Measurements from ENCODE around the gene RIF1. TPM values are rescaled to one million over a fixed set of nuclear protein-coding genes. Genes with fewer than 3 reads are reported as not detected.
A peak's percentile ranks its signal among the peaks of the same experiment; 100 is the strongest.

RIF1 gene
- total and polyA plus RNA-seq, 10 donors, result 3.4 to 47.5 (median 40.2) TPM

DNA sequence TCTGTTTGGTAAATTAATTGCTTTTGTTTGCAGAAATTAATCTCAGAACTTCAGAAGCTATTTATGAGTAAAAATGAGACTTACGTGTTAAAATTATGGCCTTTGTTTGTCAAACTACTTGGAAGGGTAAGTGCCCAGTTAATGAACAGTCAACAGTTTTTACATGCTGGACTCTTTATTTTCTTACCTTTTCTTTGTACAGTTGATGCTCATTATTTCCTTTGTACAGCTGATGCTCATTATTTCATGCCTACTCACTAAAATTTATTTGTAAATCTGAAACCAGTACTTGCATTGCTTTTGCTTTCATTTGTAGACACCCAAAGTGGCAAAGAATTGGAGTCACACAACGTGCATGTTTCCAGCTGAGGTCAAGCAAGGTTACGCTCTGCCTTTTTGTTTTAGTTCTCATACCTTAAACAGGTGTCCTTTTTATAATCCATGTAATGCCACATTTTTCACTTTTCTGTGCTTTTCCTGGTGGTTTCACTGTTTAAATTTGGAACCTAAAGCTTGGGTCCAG lies 13.3 kb downstream of the RIF1 start:
- intact Hi-C loops (cut with DNase I; ENCODE audit: low total_unique reads), result no loop called here
- no peak overlapping the region for H3K27ac ChIP-seq
- H3K4me3 ChIP-seq, result no peak overlapping the region
- peaks cover 0 to 24% (median 0%) of the 10 kb centered on the region in 6 donors for H3K4me1 ChIP-seq
- no peaks in the 10 kb centered on the region for H3K9me3 ChIP-seq
- H3K27me3 ChIP-seq (replicated peaks in 1 of 7), result no peaks in the 10 kb centered on the region
- TF ChIP-seq, protein P1, sequence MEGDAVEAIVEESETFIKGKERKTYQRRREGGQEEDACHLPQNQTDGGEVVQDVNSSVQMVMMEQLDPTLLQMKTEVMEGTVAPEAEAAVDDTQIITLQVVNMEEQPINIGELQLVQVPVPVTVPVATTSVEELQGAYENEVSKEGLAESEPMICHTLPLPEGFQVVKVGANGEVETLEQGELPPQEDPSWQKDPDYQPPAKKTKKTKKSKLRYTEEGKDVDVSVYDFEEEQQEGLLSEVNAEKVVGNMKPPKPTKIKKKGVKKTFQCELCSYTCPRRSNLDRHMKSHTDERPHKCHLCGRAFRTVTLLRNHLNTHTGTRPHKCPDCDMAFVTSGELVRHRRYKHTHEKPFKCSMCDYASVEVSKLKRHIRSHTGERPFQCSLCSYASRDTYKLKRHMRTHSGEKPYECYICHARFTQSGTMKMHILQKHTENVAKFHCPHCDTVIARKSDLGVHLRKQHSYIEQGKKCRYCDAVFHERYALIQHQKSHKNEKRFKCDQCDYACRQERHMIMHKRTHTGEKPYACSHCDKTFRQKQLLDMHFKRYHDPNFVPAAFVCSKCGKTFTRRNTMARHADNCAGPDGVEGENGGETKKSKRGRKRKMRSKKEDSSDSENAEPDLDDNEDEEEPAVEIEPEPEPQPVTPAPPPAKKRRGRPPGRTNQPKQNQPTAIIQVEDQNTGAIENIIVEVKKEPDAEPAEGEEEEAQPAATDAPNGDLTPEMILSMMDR (IDR thresholded peaks at IDR 0.05 in 8 of 11, conservative IDR thresholded peaks at IDR 0.05 in 3 of 11), result no peak
- TF ChIP-seq POLR2AphosphoS5 (IDR thresholded peaks at IDR 0.05), result no peak
- no peak for TF ChIP-seq POLR2A (IDR thresholded peaks at IDR 0.05)
- H3K36me3 ChIP-seq, result peaks cover 2 to 99% (median 60%) of the 10 kb centered on the region in 6 donors
- 67 to 83% (median 81%) methylated on average over 3 of the region's 3 CpGs for WGBS, 5 donors
- no peak for DNase-seq

DNA sequence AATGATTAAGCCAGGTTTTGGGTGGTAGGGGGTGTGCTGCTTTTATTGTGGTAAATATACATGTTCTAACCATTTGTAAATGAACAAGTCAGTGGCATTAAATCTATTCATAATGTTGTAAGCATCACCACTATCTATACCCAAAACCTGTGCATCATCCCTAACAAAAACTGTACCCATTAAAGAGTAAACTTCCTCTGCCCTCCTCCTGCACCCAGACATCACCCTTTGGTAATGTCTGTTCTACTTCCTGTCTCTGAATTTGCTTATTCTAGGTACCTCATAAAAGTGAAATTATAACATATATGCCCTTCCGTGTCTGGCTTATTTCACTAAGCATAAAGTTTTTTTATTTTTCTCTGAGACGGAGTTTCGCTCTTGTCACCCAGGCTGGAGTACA lies 14.1 kb downstream of the RIF1 start:
- intact Hi-C loops (cut with DNase I; ENCODE audit: low total_unique reads), result no loop called here
- H3K9me3 ChIP-seq, result no peaks in the 10 kb centered on the region
- H3K4me1 ChIP-seq, result peaks cover 0 to 24% (median 0%) of the 10 kb centered on the region in 6 donors
- no peak overlapping the region for H3K4me3 ChIP-seq
- no peaks in the 10 kb centered on the region for H3K27me3 ChIP-seq (replicated peaks in 1 of 7)
- H3K27ac ChIP-seq, result no peak overlapping the region
- 80 to 89% (median 86%) methylated on average over 3 of the region's 3 CpGs for WGBS, 5 donors
- DNase-seq, result no peak
- peaks cover 2 to 98% (median 59%) of the 10 kb centered on the region in 6 donors for H3K36me3 ChIP-seq
- no peak for TF ChIP-seq POLR2A (IDR thresholded peaks at IDR 0.05)

DNA sequence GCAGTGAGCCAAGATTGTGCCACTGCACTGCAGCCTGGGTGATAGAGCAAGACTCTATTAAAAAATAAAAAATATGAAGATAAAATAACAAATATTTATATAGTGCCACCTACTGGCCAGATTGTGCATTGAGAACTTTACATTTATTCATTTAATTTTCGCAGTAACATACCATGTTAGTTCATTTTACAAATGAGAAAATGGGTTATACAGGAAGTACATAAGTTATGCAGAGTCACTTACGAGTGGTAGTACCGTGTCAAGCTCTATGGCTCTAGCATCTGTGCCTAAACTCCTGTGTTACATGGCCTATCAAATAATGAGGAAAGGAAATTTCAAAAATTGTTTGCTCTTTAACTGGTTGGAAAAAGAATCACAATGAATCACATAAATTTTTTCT lies 27.9 kb downstream of the RIF1 start:
- peaks cover 0 to 7% (median 2%) of the 10 kb centered on the region in 6 donors for H3K4me1 ChIP-seq
- no peak for DNase-seq
- no peak for TF ChIP-seq POLR2A (IDR thresholded peaks at IDR 0.05)
- no peak for TF ChIP-seq POLR2AphosphoS5 (IDR thresholded peaks at IDR 0.05)
- TF ChIP-seq, protein P1 (IDR thresholded peaks at IDR 0.05 in 8 of 11, conservative IDR thresholded peaks at IDR 0.05 in 3 of 11), result peak; percentile 27 to 73 (median 58)
- WGBS, 5 donors, result 23 to 30% (median 27%) methylated on average over 3 of the region's 3 CpGs
- H3K36me3 ChIP-seq, result peaks cover 7 to 100% (median 82%) of the 10 kb centered on the region in 6 donors
- H3K27me3 ChIP-seq (replicated peaks in 1 of 7), result no peaks in the 10 kb centered on the region
- intact Hi-C loops (cut with DNase I; ENCODE audit: low total_unique reads), result no loop called here
- H3K9me3 ChIP-seq, result no peaks in the 10 kb centered on the region
- no peak overlapping the region for H3K27ac ChIP-seq
- H3K4me3 ChIP-seq, result no peak overlapping the region

DNA sequence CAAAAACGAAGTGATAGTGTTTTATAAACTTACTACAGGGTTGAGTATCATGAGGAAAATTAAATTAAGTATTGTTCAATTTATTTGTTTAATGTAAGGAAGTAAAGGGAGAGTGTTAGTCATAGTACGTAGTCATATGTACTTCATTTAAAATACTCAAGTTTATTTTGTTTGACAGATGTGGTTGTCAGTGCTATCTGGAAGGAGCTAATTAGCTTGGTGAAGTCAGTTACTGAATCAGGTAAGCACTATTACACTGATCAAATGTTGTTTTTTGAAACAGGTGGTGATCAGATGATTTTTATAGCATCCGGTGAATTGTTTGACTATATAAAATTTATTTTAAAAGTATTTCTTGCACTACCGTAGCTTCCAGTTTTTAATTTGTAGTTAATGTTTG lies 28.8 kb downstream of the RIF1 start:
- TF ChIP-seq, protein P1 (IDR thresholded peaks at IDR 0.05 in 8 of 11, conservative IDR thresholded peaks at IDR 0.05 in 3 of 11), result no peak
- TF ChIP-seq POLR2A (IDR thresholded peaks at IDR 0.05), result no peak
- TF ChIP-seq POLR2AphosphoS5 (IDR thresholded peaks at IDR 0.05), result no peak
- DNase-seq, result no peak
- Histone ChIP-seq H3K27me3 (replicated peaks in 1 of 7) (no peaks in the 10 kb centered on the region), H3K9me3 (no peaks in the 10 kb centered on the region), H3K27ac (no peak overlapping the region), H3K4me3 (no peak overlapping the region), H3K36me3 (peaks cover 7 to 100% (median 83%) of the 10 kb centered on the region in 6 donors), H3K4me1 (peaks cover 0 to 7% (median 2%) of the 10 kb centered on the region in 6 donors)
- intact Hi-C loops (cut with DNase I; ENCODE audit: low total_unique reads), result no loop called here
- 93 to 98% (median 96%) methylated on average over 4 of the region's 4 CpGs for WGBS, 5 donors
